ENCODE results near the gene FCN1. TPM values are rescaled to one million over a fixed set of nuclear protein-coding genes. Genes with fewer than 3 reads are reported as not detected.

FCN1 gene
- total RNA-seq, 4 donors from 2014 or later, result 1.3 to 26.0 (median 1.8) TPM

- Histone ChIP-seq H3K4me3 (no peak overlapping the region), H3K9me3 (no peaks in the 10 kb centered on the region), H3K4me1 (peaks cover 22 to 44% (median 39%) of the 10 kb centered on the region in 4 donors), H3K27ac (replicated peaks in 1 of 4) (no peak overlapping the region), H3K27me3 (peaks cover 0 to 65% (median 2%) of the 10 kb centered on the region in 4 donors), H3K36me3 (no peaks in the 10 kb centered on the region)
- 92% methylated on average over 6 of the region's 12 CpGs for WGBS
- intact Hi-C loops (cut with DNase I), result no loop called here
- TF ChIP-seq POLR2AphosphoS5 (IDR thresholded peaks at IDR 0.05), result no peak
- no peak for TF ChIP-seq POLR2A (IDR thresholded peaks at IDR 0.05; ENCODE audit: low read depth)
- TF ChIP-seq CTCF (IDR thresholded peaks at IDR 0.05), result no peak
- no peak for TF ChIP-seq EP300 (IDR thresholded peaks at IDR 0.05)
- no peak for DNase-seq (ENCODE audit: extremely low spot score)
These were observed 28.0 kb upstream of the FCN1 start for GRCh38 chr9:134945509-134946275.

GRCh38 chr9:134944916-134945315 is 27.2 kb upstream of the FCN1 start:
- TF ChIP-seq CTCF (IDR thresholded peaks at IDR 0.05) (no peak), POLR2AphosphoS5 (IDR thresholded peaks at IDR 0.05) (no peak), EP300 (IDR thresholded peaks at IDR 0.05) (no peak), POLR2A (IDR thresholded peaks at IDR 0.05; ENCODE audit: low read depth) (no peak)
- Histone ChIP-seq H3K27ac (replicated peaks in 1 of 4) (peak overlapping the region in 2 of 4 donors; percentile 15 to 39), H3K36me3 (no peaks in the 10 kb centered on the region), H3K27me3 (peaks cover 0 to 73% (median 2%) of the 10 kb centered on the region in 4 donors), H3K4me3 (no peak overlapping the region), H3K4me1 (peaks cover 22 to 44% (median 39%) of the 10 kb centered on the region in 4 donors), H3K9me3 (no peaks in the 10 kb centered on the region)
- intact Hi-C loops (cut with DNase I), result no loop called here
- DNase-seq (ENCODE audit: extremely low spot score), result no peak
- WGBS, result 74% methylated on average over 14 of the region's 14 CpGs

- no peak for DNase-seq (ENCODE audit: extremely low spot score)
- TF ChIP-seq POLR2A (IDR thresholded peaks at IDR 0.05; ENCODE audit: low read depth), result no peak
- TF ChIP-seq EP300 (IDR thresholded peaks at IDR 0.05), result no peak
- peak in 1 of 2 donors; percentile 23 for TF ChIP-seq POLR2AphosphoS5 (IDR thresholded peaks at IDR 0.05)
- no peak for TF ChIP-seq CTCF (IDR thresholded peaks at IDR 0.05)
- no peak overlapping the region for H3K4me3 ChIP-seq
- H3K4me1 ChIP-seq, result peaks cover 22 to 44% (median 39%) of the 10 kb centered on the region in 4 donors
- H3K36me3 ChIP-seq, result no peaks in the 10 kb centered on the region
- intact Hi-C loops (cut with DNase I), result no loop called here
- H3K27ac ChIP-seq (replicated peaks in 1 of 4), result peak overlapping the region in 3 of 4 donors; percentile 15 to 48 (median 15)
- WGBS, result 30% methylated on average over 12 of the region's 14 CpGs
- peaks cover 0 to 79% (median 2%) of the 10 kb centered on the region in 4 donors for H3K27me3 ChIP-seq
- no peaks in the 10 kb centered on the region for H3K9me3 ChIP-seq
These were observed 26.7 kb upstream of the FCN1 start for GRCh38 chr9:134944351-134944802.

- H3K4me3 ChIP-seq, result no peak overlapping the region
- peaks cover 0 to 84% (median 2%) of the 10 kb centered on the region in 4 donors for H3K27me3 ChIP-seq
- H3K36me3 ChIP-seq, result no peaks in the 10 kb centered on the region
- 95% methylated on average over 7 of the region's 15 CpGs for WGBS
- H3K9me3 ChIP-seq, result no peaks in the 10 kb centered on the region
- DNase-seq (ENCODE audit: extremely low spot score), result no peak
- intact Hi-C loops (cut with DNase I), result no loop called here
- no peak for TF ChIP-seq CTCF (IDR thresholded peaks at IDR 0.05)
- no peak for TF ChIP-seq POLR2A (IDR thresholded peaks at IDR 0.05; ENCODE audit: low read depth)
- no peak for TF ChIP-seq EP300 (IDR thresholded peaks at IDR 0.05)
- H3K4me1 ChIP-seq, result peaks cover 22 to 44% (median 39%) of the 10 kb centered on the region in 4 donors
- peak overlapping the region in 2 of 4 donors; percentile 15 to 48 for H3K27ac ChIP-seq (replicated peaks in 1 of 4)
These were observed 26.1 kb upstream of the FCN1 start for GRCh38 chr9:134943836-134944235.

Measured in esophagus muscularis mucosa (tissue), 4 donors.